AG09309 (cell line): ENCODE data around the gene PIAS4.

Source experiments
- DNase-seq: peaks from one replicate; pipeline ENCODE4 v3.0.0-alpha.2; 2010; ENCODE audit warnings: low read depth
- H3K4me3 ChIP-seq: 2 replicates; pipeline ENCODE4 v1.5.1; 2011; ENCODE audit warnings: mild to moderate bottlenecking, low read depth, low read length, moderate library complexity; ENCODE audit not compliant: control insufficient read depth
- CTCF ChIP-seq: IDR thresholded peaks from 2 replicates; pipeline ENCODE4 v1.5.1; 2011; ENCODE audit warnings: mild to moderate bottlenecking, low read depth, low read length, inconsistent platforms; ENCODE audit not compliant: insufficient read depth, control insufficient read depth; ENCODE audit errors: missing control alignments

Gene PIAS4

GRCh38 chr19:4053423-4054324, 46.1 kb downstream of the PIAS4 start:
- DNase-seq: no peak
- no peak overlapping the region for H3K4me3 ChIP-seq
- TF ChIP-seq CTCF: no peak

- no peak for TF ChIP-seq CTCF
- DNase-seq: no peak
- no peak overlapping the region for H3K4me3 ChIP-seq
These were observed 47.1 kb downstream of the PIAS4 start for GRCh38 chr19:4054441-4055208.

- no peak overlapping the region for H3K4me3 ChIP-seq
- no peak for DNase-seq
- TF ChIP-seq CTCF: no peak
These were observed 47.6 kb downstream of the PIAS4 start for GRCh38 chr19:4055209-4055552.

- peak overlapping the region; percentile 20 for H3K4me3 ChIP-seq
- DNase-seq: peak; percentile 63
- peak; percentile 43 for TF ChIP-seq CTCF
These were observed 50.6 kb downstream of the PIAS4 start for GRCh38 chr19:4057931-4058692.

- no peak for DNase-seq
- H3K4me3 ChIP-seq: peak overlapping the region; percentile 20
- TF ChIP-seq CTCF: no peak
These were observed 51.3 kb downstream of the PIAS4 start for GRCh38 chr19:4058693-4059452.

- TF ChIP-seq CTCF: no peak
- no peak overlapping the region for H3K4me3 ChIP-seq
- no peak for DNase-seq
These were observed 51.9 kb downstream of the PIAS4 start for GRCh38 chr19:4059453-4059871.
